Stimulated activated naive B cell treated with anti-CD40 and anti-IgM and Interleukin-4, amounts not matched to agents 10 μg/mL and 1 μg/mL and 100 μg/mL, for 72 hours (primary cell): ENCODE data around the gene CNKSR2.

Experiments used
- ATAC-seq, 2 donors: fragments of 150-1000 bp; cut with Tn5 transposase; replicated peaks; 2 replicates each; pipeline ENCODE4 v1.10.0; 2021; ENCODE audit warnings: moderate library complexity in 1 of 2
- DNase-seq: peaks from one replicate; pipeline ENCODE4 v3.0.0; 2021
- H3K27ac Mint-ChIP-seq: one replicate; pipeline ENCODE4 v1.8.0; 2022; ENCODE audit warnings: mild to moderate bottlenecking, mixed read lengths
- H3K27me3 Mint-ChIP-seq, 2 donors: one replicate each; pipeline ENCODE4 v1.8.0; 2022; ENCODE audit warnings: mixed read lengths in 2 of 2
- H3K36me3 Mint-ChIP-seq, 2 donors: one replicate each; pipeline ENCODE4 v1.8.0; 2022; ENCODE audit warnings: mixed read lengths in 2 of 2, mild to moderate bottlenecking in 1 of 2
- H3K4me1 Mint-ChIP-seq, 2 donors: one replicate each; pipeline ENCODE4 v1.8.0; 2022; ENCODE audit warnings: mixed read lengths in 2 of 2, mild to moderate bottlenecking in 1 of 2
- H3K4me3 Mint-ChIP-seq, 2 donors: one replicate each; pipeline ENCODE4 v1.8.0; 2022; ENCODE audit warnings: mild to moderate bottlenecking in 2 of 2, mixed read lengths in 2 of 2, moderate library complexity in 1 of 2
- H3K9me3 Mint-ChIP-seq, 2 donors: one replicate each; pipeline ENCODE4 v1.8.0; 2022; ENCODE audit warnings: mixed read lengths in 2 of 2, mild to moderate bottlenecking in 1 of 2

CNKSR2 gene

GRCh38 chrX:21374163-21374993 is at the start of gene CNKSR2:
Gene CNKSR2 (plus strand): TSS chrX:21374418. CDS start chrX:21374898, 480 bp downstream.
- ATAC-seq (peak; percentile 83 to 87), DNase-seq (peak; percentile 80)
- Mint-ChIP-seq H3K9me3 (no peaks in the 10 kb centered on the region), H3K4me1 (peaks cover 5 to 21% of the 10 kb centered on the region in 2 donors), H3K27ac (peak within 1 kb of the TSS; percentile 95), H3K4me3 (peak within 1 kb of the TSS; percentile 98 to 99), H3K36me3 (peaks cover 0 to 3% of the 10 kb centered on the region in 2 donors), H3K27me3 (no peaks in the 10 kb centered on the region)

DNA sequence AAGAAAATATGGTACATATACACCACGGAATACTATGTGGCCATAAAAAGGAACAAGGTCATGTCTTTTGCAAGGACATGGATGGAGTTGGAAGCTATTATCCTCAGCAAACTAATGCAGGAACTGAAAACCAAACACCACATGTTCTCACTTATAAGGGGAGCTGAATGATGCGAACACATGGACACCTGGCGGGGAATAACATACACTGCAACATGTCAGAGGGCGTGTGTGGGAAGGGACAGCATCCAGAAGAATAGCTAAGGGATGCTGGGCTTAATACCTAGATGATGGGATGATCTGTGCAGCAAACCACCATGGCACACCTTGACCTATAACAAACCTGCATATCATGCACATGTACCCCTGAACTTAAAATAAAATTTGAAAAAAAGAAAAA is 19.5 kb upstream of the CNKSR2 start:
- Mint-ChIP-seq H3K9me3 (peaks cover 18 to 20% of the 10 kb centered on the region in 2 donors), H3K27ac (no peak overlapping the region), H3K4me1 (no peaks in the 10 kb centered on the region), H3K4me3 (no peak overlapping the region), H3K27me3 (peaks cover 5 to 23% of the 10 kb centered on the region in 2 donors), H3K36me3 (peaks cover 6 to 9% of the 10 kb centered on the region in 2 donors)
- ATAC-seq (no peak), DNase-seq (no peak)

DNA sequence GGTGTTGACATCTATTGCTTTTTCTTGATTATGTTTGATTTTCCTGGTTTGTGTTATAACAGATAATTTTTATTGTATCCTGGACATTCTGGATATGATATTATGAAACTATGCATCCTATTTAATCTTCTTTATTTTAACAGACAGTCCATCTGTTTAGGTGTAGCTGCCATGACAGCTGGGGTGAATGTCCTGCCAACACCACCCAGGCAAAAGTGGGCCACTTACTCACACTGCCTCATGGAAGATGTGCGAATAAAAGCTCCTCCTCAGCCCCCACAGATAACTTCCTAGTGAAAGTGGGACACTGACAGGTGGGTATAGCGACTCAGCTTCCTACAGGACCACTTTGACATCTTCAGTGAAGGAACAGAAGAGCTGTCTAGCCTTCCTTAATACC is 18.4 kb upstream of the CNKSR2 start:
- Mint-ChIP-seq H3K4me1 (no peaks in the 10 kb centered on the region), H3K4me3 (no peak overlapping the region), H3K36me3 (peaks cover 3 to 6% of the 10 kb centered on the region in 2 donors), H3K9me3 (peaks cover 8 to 10% of the 10 kb centered on the region in 2 donors), H3K27ac (no peak overlapping the region), H3K27me3 (peaks cover 5 to 12% of the 10 kb centered on the region in 2 donors)
- no peak for ATAC-seq
- no peak for DNase-seq

- Mint-ChIP-seq H3K36me3 (peaks cover 0 to 1% of the 10 kb centered on the region in 2 donors), H3K4me1 (no peaks in the 10 kb centered on the region), H3K27ac (no peak overlapping the region), H3K4me3 (no peak overlapping the region), H3K27me3 (no peaks in the 10 kb centered on the region), H3K9me3 (peaks cover 0 to 2% of the 10 kb centered on the region in 2 donors)
- DNase-seq (no peak), ATAC-seq (no peak)
Observed at GRCh38 chrX:21369613-21370012, 4.6 kb upstream of the CNKSR2 start.

- Mint-ChIP-seq H3K9me3 (no peaks in the 10 kb centered on the region), H3K27ac (no peak overlapping the region)
- no peak for ATAC-seq
Observed at GRCh38 chrX:21373001-21373400, 1.2 kb upstream of the CNKSR2 start.

GRCh38 chrX:21373637-21374162 is 518 bp upstream of the CNKSR2 start:
- H3K9me3 Mint-ChIP-seq = no peaks in the 10 kb centered on the region
- no peaks in the 10 kb centered on the region for H3K27me3 Mint-ChIP-seq
- H3K27ac Mint-ChIP-seq = peak overlapping the region; percentile 77
- H3K4me3 Mint-ChIP-seq = peak overlapping the region; percentile 77 to 99
- H3K4me1 Mint-ChIP-seq = peaks cover 5 to 17% of the 10 kb centered on the region in 2 donors
- H3K36me3 Mint-ChIP-seq = peaks cover 0 to 3% of the 10 kb centered on the region in 2 donors
- DNase-seq (peak; percentile 21), ATAC-seq (peak; percentile 55 to 58)

More at GRCh38 chrX:21373001-21373400, 1.2 kb upstream of the CNKSR2 start:
- peaks cover 0 to 3% of the 10 kb centered on the region in 2 donors for H3K36me3 Mint-ChIP-seq
- H3K27me3 Mint-ChIP-seq = no peaks in the 10 kb centered on the region
- peaks cover 5 to 13% of the 10 kb centered on the region in 2 donors for H3K4me1 Mint-ChIP-seq
- DNase-seq = no peak
- H3K4me3 Mint-ChIP-seq = peak overlapping the region; percentile 14 to 47

DNA sequence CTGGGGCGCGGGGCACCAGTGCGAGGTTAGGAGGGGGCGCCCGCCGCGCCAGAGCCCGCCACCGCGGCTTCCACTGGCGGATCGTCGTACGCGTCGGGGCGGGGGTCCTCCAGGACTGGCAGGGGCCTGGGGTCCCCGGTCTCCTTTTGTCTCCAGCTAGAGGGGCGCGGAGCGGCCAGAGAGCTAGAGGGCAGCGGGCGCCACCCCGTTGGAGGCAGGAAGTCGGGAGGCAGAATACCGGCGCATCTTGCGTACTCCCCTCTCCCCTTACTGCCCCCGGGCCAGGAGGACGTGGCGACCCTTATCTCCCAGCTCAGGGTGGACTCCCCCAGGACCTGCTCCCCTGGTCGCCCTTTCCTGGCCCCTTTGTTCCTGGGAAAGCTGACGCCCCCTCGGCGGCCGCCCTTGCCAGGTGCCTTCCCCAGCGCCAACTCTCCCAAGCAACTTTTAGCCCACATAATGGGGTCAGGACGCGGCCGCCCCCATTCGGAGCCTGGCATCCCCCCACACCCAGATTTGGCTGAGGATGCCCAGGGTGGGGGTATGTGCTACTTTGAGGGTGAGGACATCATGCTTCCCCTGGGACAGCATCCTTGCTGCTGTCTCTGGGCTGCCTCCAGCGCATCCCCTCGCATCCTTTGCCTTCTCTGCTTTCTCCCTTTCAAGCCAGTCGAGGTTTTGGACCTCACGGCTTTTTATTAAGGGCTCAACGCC is 933 bp downstream of the CNKSR2 start:
- ATAC-seq = peak; percentile 6 to 9
- no peak for DNase-seq
- H3K27ac Mint-ChIP-seq = peak overlapping the region; percentile 95
- no peaks in the 10 kb centered on the region for H3K9me3 Mint-ChIP-seq
- peak overlapping the region; percentile 98 to 99 for H3K4me3 Mint-ChIP-seq
- peaks cover 5 to 28% of the 10 kb centered on the region in 2 donors for H3K4me1 Mint-ChIP-seq
- H3K36me3 Mint-ChIP-seq = peaks cover 0 to 3% of the 10 kb centered on the region in 2 donors
- H3K27me3 Mint-ChIP-seq = no peaks in the 10 kb centered on the region

DNA sequence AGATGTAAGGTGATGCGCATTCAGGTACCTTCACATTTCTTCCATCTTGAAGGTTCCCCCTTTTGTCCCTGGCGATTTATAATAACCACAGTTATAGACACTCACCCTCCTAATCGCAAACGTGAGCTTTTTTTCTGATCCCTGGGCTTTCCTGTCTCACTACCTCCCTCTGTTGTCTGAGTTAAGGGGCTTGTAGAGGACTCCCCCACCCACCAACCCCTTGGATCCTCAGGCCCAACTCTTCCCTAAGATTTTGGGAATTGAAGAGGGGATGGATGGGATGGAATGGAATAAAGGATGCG is 1.4 kb downstream of the CNKSR2 start:
- ATAC-seq (no peak), DNase-seq (no peak)
- Mint-ChIP-seq H3K27ac (no peak overlapping the region), H3K4me3 (peak overlapping the region; percentile 98 to 99), H3K4me1 (peaks cover 5 to 28% of the 10 kb centered on the region in 2 donors), H3K27me3 (no peaks in the 10 kb centered on the region), H3K9me3 (no peaks in the 10 kb centered on the region), H3K36me3 (peaks cover 0 to 3% of the 10 kb centered on the region in 2 donors)

- Mint-ChIP-seq H3K9me3 (no peaks in the 10 kb centered on the region), H3K4me1 (peaks cover 5 to 31% of the 10 kb centered on the region in 2 donors), H3K36me3 (peaks cover 3% of the 10 kb centered on the region in 2 donors), H3K4me3 (peak overlapping the region in 1 of 2 donors; percentile 99), H3K27ac (no peak overlapping the region), H3K27me3 (no peaks in the 10 kb centered on the region)
- DNase-seq = no peak
- ATAC-seq = no peak
Observed at GRCh38 chrX:21376636-21377035, 2.4 kb downstream of the CNKSR2 start.

DNA sequence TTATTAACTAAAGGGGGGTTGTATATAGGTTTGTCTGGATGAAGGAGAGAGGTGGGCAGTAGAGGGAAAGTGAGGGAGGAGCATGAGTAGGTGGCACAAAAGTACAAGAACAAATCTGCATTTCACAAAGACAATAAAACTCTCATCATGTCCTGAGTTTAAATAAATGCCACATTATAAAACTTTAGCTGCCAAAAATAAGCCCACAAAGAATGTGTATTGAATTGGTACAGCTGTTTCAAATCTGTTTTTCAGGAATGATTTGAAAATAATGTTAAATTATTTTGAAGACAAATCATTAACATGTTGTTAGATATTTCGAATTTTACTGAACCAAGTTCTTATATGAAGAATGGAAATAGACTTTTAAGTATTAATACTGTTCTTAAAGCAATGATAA is 5.8 kb downstream of the CNKSR2 start:
- ATAC-seq (no peak), DNase-seq (no peak)
- Mint-ChIP-seq H3K4me1 (peaks cover 5 to 34% of the 10 kb centered on the region in 2 donors), H3K36me3 (peaks cover 0 to 4% of the 10 kb centered on the region in 2 donors), H3K27ac (no peak overlapping the region), H3K9me3 (no peaks in the 10 kb centered on the region), H3K4me3 (no peak overlapping the region), H3K27me3 (no peaks in the 10 kb centered on the region)

DNA sequence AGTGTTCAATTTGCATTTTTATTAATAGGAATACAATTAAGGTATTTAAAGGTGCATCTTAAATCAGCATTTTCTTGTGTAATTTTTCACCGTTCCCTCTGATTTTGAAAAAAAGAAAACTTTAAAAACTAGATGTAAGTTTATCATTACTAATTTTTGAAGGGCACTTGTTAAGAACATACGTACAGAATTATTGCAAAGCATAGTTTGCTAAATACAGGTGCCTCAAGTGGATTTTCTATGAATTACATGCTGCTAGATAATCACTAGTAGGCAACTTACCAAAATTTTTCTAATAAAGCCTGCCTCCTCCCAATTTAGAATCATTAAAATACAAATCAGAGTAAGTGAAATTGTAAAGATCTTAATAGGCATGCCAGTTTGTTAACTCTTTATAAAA is 8.5 kb downstream of the CNKSR2 start:
- peaks cover 4 to 5% of the 10 kb centered on the region in 2 donors for H3K36me3 Mint-ChIP-seq
- no peak for DNase-seq
- no peak for ATAC-seq

GRCh38 chrX:21383546-21383945 is 9.3 kb downstream of the CNKSR2 start:
- H3K27me3 Mint-ChIP-seq = no peaks in the 10 kb centered on the region
- DNase-seq = no peak
- no peak overlapping the region for H3K27ac Mint-ChIP-seq
- peaks cover 7 to 10% of the 10 kb centered on the region in 2 donors for H3K36me3 Mint-ChIP-seq
- ATAC-seq = no peak
- peaks cover 0 to 1% of the 10 kb centered on the region in 2 donors for H3K9me3 Mint-ChIP-seq
- peaks cover 0 to 18% of the 10 kb centered on the region in 2 donors for H3K4me1 Mint-ChIP-seq
- H3K4me3 Mint-ChIP-seq = no peak overlapping the region

More for the DNA sequence above, 8.5 kb downstream of the CNKSR2 start:
- Mint-ChIP-seq H3K4me3 (no peak overlapping the region), H3K4me1 (peaks cover 0 to 21% of the 10 kb centered on the region in 2 donors), H3K9me3 (no peaks in the 10 kb centered on the region), H3K27ac (no peak overlapping the region), H3K27me3 (no peaks in the 10 kb centered on the region)

DNA sequence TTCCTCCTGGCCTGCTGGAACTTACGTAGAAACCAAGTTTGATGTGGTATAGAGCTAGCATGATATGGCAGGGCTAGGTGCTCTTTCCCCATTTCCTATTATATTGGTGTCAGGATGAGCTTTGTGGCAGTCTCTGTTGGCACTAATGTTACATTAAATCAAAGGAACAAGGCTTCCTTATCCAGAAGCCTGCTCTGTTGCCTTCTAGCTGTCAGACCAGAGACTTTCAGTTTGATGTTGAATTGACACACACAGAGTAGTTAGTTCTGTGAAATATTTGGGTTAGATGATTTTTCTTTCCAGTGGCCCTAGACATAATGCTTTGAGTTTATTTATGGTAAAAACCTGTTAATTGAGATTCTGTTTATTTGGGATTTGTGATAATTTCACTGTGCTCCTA is 10.0 kb downstream of the CNKSR2 start:
- Mint-ChIP-seq H3K27me3 (no peaks in the 10 kb centered on the region), H3K9me3 (peaks cover 0 to 1% of the 10 kb centered on the region in 2 donors), H3K4me3 (no peak overlapping the region), H3K36me3 (peaks cover 9 to 10% of the 10 kb centered on the region in 2 donors), H3K27ac (no peak overlapping the region), H3K4me1 (peaks cover 0 to 12% of the 10 kb centered on the region in 2 donors)
- DNase-seq = no peak
- ATAC-seq = no peak

DNA sequence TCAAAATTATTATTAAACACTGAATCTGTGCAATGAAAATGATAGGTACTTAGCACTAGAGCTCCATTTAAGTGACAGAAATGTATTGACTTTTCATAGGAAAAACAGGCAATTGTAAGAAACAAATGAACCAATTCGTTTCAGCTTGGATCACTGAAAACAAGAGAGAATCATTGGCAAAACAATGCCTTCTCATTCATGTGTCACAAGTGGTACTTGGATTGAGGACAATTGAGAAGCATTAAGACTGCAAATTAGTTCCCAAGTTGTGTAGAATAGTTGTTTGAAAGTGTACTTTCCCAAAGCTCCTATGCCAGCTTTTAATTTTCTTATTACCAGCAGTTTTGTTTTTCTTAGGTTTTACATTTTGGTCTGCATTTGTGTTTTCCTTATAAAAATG is 20.6 kb downstream of the CNKSR2 start:
- Mint-ChIP-seq H3K36me3 (peaks cover 20 to 31% of the 10 kb centered on the region in 2 donors), H3K4me1 (peaks cover 2 to 23% of the 10 kb centered on the region in 2 donors), H3K9me3 (peaks cover 7 to 21% of the 10 kb centered on the region in 2 donors), H3K27me3 (no peaks in the 10 kb centered on the region), H3K27ac (no peak overlapping the region), H3K4me3 (no peak overlapping the region)
- ATAC-seq (no peak), DNase-seq (no peak)
